ENCODE measurements around the gene NLRC5.
"Not testable (repeated sequence)": the region's sequence is repeated elsewhere in the genome, so short reads cannot be mapped to it uniquely, and the experiment has no call there.

NLRC5 gene

GRCh38 chr16:57109259-57110105, 120.1 kb downstream of the NLRC5 start:
- not testable (repeated sequence) for DNase-seq

- no peak for DNase-seq
These were observed 121.6 kb downstream of the NLRC5 start for GRCh38 chr16:57110937-57111336.

- no peak for DNase-seq
These were observed 122.1 kb downstream of the NLRC5 start for GRCh38 chr16:57111420-57111819.

- no peak for DNase-seq
These were observed 123.2 kb downstream of the NLRC5 start for GRCh38 chr16:57112403-57113041.

GRCh38 chr16:57113042-57113453, 123.7 kb downstream of the NLRC5 start:
- DNase-seq: no peak

GRCh38 chr16:57113664-57114063, 124.3 kb downstream of the NLRC5 start:
- DNase-seq: no peak

- DNase-seq: no peak
These were observed 125.8 kb downstream of the NLRC5 start for GRCh38 chr16:57115168-57115513.

- no peak for DNase-seq
These were observed 126.3 kb downstream of the NLRC5 start for GRCh38 chr16:57115514-57116182.

GRCh38 chr16:57118461-57119084, 129.2 kb downstream of the NLRC5 start:
- no peak for DNase-seq

GRCh38 chr16:57123216-57123973, 134.0 kb downstream of the NLRC5 start:
- DNase-seq: no peak

GRCh38 chr16:57123974-57124674, 134.8 kb downstream of the NLRC5 start:
- DNase-seq: no peak

- DNase-seq: no peak
These were observed 136.0 kb downstream of the NLRC5 start for GRCh38 chr16:57125376-57125775.

- DNase-seq: no peak
These were observed 136.6 kb downstream of the NLRC5 start for GRCh38 chr16:57125969-57126368.

- no peak for DNase-seq
These were observed 137.1 kb downstream of the NLRC5 start for GRCh38 chr16:57126411-57126810.

GRCh38 chr16:57127037-57127763, 137.8 kb downstream of the NLRC5 start:
- no peak for DNase-seq

- no peak for DNase-seq
These were observed 138.5 kb downstream of the NLRC5 start for GRCh38 chr16:57127836-57128235.

- DNase-seq: peak; percentile 66
These were observed 139.5 kb downstream of the NLRC5 start for GRCh38 chr16:57128771-57129389.

GRCh38 chr16:57130950-57131321, 141.6 kb downstream of the NLRC5 start:
- no peak for DNase-seq

- DNase-seq: no peak
These were observed 142.1 kb downstream of the NLRC5 start for GRCh38 chr16:57131351-57131970.

GRCh38 chr16:57132470-57132869, 143.1 kb downstream of the NLRC5 start:
- no peak for DNase-seq

Measured in activated CD4-positive, alpha-beta T cell treated with anti-CD3 and anti-CD28 coated beads, Interleukin-2, amount 50 U/mL, for 16 hours (primary cell).